GM19099 (cell line): ENCODE data around the gene LONP1.

Experiments used
- POLR2A ChIP-seq: IDR thresholded peaks from 3 replicates; pipeline ENCODE4 v1.6.1; 2011; ENCODE audit warnings: low read depth; ENCODE audit not compliant: insufficient read length; ENCODE audit errors: extremely low read depth

Gene LONP1

GRCh38 chr19:5677136-5677535 lies 42.8 kb downstream of the LONP1 start:
- TF ChIP-seq POLR2A: no peak

GRCh38 chr19:5676772-5677105 lies 43.2 kb downstream of the LONP1 start:
- no peak for TF ChIP-seq POLR2A

- no peak for TF ChIP-seq POLR2A
Measured at GRCh38 chr19:5676105-5676771, 43.7 kb downstream of the LONP1 start.

- TF ChIP-seq POLR2A: no peak
Measured at GRCh38 chr19:5674714-5675113, 45.2 kb downstream of the LONP1 start.

- no peak for TF ChIP-seq POLR2A
Measured at GRCh38 chr19:5673752-5674151, 46.2 kb downstream of the LONP1 start.

GRCh38 chr19:5672708-5673459 lies 47.1 kb downstream of the LONP1 start:
- no peak for TF ChIP-seq POLR2A

DNA sequence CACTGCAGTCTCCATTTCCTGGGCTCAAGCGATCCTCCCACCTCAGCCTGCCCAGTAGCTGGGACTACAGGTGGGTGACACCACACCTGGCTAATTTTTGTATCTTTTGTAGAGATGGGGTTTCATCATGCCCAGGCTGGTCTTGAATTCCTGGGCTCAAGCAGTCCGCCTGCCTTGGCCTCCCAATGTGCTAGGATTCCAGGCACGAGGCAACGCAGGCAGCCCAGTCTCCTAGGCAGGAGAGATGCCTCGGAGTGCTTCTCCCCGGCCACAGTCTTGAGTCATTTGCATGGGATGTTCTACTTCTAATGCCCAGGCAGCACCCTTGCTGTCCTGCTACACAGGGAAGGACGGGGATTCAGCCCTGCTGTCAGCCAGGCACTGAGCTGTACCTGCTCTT lies 48.3 kb downstream of the LONP1 start:
- TF ChIP-seq POLR2A: no peak

DNA sequence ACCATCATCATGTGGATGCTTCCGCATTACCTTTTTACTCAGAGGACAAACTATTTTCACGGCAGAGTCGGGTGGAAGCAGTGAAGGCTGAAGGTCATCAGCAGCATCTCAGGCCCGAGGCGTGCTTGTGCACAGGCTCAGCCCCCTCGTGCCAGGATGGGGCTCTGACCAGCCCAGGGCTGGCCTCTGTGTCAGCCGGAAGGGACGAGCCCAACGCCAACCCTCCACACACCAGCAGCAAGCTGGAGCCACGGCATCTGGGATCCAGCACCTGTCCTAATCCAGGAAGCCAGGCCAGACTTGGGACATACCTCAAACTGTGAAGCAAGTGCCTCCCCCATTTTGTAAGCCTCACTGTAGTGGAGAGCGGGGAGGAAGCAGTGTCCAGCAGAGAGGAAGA lies 50.7 kb downstream of the LONP1 start:
- TF ChIP-seq POLR2A: no peak

DNA sequence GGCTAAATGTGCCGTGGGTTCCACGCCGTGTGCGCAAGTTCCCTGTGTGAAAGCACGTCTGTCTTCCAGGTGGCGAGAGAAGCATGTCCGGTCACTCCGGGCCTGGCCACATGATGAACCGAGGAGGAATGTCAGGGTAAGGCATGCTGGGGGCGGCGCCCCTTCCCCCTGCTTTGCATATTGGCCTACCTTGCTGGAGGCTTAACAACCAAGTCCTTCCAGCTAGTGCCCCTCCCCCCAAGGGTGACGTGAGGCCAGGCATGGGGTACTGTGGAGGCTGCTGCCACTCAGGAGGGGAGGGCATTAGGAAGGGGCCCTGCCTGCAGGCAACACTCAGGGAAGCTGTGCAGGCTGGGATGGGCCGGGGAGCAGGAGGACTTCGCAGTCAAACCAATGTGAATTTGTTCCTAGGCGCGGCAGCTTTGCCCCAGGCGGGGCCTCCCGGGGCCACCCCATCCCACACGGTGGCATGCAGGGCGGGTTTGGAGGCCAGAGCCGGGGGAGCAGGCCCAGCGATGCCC lies 52.1 kb downstream of the LONP1 start:
- no peak for TF ChIP-seq POLR2A

DNA sequence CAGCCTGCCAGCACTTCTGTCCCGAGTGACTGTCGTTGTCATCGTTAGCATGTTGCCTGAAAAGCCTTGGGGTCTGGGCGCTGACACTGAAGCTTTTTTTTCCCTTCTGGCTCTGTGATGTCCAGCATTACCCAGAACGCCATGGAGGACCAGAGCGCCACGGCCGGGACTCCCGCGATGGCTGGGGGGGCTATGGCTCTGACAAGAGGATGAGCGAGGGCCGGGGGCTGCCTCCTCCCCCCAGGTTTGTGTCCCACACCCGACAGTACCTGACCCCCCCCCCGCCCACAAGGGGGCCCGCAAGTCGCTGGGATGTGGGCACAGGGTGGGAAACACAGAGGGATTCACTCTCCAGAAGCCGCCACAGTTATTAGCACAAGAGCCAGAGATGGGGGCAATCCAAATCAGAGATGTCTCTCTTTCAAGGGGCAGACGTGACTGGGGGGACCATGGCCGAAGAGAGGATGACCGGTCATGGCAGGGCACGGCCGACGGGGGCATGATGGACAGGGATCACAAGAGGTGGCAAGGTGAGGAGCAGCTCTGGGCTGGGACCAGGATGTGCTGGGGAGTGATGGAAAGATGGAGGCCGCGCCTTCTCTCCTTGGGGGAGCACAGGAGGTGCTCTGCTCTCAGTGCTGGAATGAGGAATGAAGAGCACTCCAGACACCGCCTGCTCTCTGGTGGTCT lies 52.9 kb downstream of the LONP1 start:
- TF ChIP-seq POLR2A: no peak

DNA sequence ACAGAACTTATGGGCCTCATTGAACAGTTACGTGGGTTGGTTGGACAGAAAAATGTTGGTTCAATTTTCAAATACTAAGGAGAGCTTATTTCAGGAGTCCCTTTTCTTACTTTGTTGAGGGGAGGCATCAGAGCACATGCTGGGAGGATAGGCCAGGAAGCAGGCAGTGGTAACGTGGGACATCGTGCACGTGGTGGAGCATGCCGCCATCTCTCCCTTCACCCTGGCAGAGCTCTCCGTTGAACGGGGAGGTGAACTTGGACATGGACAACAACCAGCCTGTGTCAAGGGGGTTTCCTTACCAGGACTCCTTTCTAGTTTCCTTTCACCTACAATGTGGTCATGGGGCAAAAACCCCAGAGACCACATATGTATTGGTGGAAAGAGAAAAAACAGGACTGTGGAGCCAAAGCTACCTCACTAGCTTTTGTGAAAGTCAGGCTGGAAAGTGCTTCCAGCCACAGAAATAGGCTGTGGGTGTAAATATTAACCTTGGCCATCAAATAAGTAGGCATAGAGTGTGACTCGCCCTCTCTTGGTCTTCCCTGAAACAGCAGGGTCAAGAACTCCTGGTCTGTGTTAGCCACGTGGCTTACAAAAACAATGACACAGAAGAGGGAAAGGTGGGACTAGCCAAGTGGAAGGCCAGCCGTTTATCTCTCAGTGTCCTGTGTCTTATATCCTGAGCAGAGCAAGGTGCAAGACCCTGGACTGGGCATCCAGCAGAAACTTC lies 54.0 kb downstream of the LONP1 start:
- TF ChIP-seq POLR2A: no peak

DNA sequence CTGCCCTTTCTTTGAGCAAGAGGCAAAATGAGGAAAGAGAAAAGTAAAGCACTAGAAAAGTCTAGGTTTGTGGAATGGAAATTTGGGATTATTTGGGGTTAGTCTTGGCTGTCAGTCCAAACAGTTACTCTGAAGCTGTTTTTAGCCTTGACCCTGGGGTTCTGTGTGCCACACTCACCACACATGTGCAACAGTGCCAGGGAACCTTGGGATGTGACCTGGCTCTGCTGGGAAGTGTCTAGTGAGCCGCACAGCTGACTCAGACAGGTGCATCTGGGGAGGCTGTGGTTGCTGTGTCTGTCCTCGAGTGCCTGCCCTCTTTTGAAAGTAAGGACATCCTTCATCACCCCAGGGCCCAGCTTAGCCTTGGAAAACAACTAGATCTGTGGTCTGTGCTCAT lies 55.4 kb downstream of the LONP1 start:
- TF ChIP-seq POLR2A: no peak

GRCh38 chr19:5663904-5664303 lies 56.0 kb downstream of the LONP1 start:
- no peak for TF ChIP-seq POLR2A

DNA sequence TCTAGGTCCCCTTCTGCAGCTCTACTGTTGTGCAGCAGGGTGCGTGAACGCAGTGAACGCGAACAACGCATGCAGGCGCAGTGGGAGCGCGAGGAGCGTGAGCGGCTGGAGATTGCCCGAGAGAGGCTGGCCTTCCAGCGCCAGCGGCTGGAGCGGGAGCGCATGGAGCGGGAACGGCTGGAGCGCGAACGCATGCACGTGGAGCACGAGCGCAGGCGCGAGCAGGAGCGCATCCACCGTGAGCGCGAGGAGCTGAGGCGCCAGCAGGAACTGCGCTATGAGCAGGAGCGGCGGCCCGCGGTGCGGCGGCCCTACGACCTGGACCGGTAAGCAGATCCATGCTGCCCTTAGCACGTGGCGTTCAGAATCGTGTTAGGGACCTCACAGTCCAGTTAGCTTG lies 58.5 kb downstream of the LONP1 start:
- TF ChIP-seq POLR2A: no peak

DNA sequence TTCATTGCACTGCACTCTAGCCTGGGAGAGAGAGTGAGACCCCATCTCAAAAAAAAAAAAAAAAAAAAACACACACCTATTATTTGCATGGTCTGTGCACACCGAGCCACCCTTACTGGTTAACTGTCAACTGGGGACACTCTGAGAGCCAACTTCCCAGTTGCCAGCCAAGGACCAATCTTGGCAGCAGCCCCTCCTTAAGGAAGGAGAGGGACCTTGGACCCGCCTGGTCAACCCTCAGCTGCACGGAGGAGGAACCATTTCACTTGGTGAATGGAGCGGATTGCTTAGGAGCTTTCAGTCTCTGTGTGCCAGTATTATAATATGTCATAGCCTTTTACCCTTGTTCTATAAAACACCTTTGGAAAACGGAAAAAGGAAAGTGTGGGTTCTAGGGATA lies 64.5 kb downstream of the LONP1 start:
- TF ChIP-seq POLR2A: no peak
